A549 (cell line): Measurements from ENCODE around the gene SLC10A7. TPM values are rescaled to one million over a fixed set of nuclear protein-coding genes. Genes with fewer than 3 reads are reported as not detected.

ENCODE experiments used
- ATAC-seq, 2 experiments: fragments of 200-7000 bp in 1 of 2; fragments of >200 bp in 1 of 2; cut with Nextera tagmentation in 1 of 2; cut with Tn5 transposase in 1 of 2; 3 replicates each; pipeline versions ENCODE4 v1.8.0 to v1.9.1; 2018 to 2020; ENCODE audit warnings: mild to moderate bottlenecking in 1 of 2, moderate library complexity in 1 of 2
- CTCF ChIA-PET: fragments of 300-600 bp; sonication (Branson Sonifier 250); formaldehyde crosslinking; extraction: SDS; loops from one replicate; lab custom pipeline; 2021; ENCODE audit warnings: antibody characterized with exemption, inconsistent platforms; lab: Yijun Ruan, JAX
- POLR2A ChIA-PET: fragments of 350-600 bp; formaldehyde crosslinking; extraction: SDS; loops from one replicate; lab custom pipeline; 2021; ENCODE audit warnings: antibody characterized with exemption, inconsistent platforms; lab: Yijun Ruan, JAX
- DNase-seq, 2 experiments: peaks; one replicate each; pipeline versions ENCODE4 v3.0.0 to v3.0.0-alpha.2; 2011 to 2016; ENCODE audit warnings: low read depth in 1 of 2, low spot score in 1 of 2
- FAIRE-seq: peaks from 2 replicates; lab custom pipeline; 2011; peaks lifted over from hg19 to GRCh38; lab: Jason Lieb, UNC
- H3K27ac ChIP-seq, 2 experiments: fragments of >200 bp; sonication (Bioruptor Twin); formaldehyde crosslinking; 3 replicates each; pipeline ENCODE4 v1.5.1; 2016 to 2017
- H3K4me1 ChIP-seq: fragments of >200 bp; sonication (Bioruptor Twin); formaldehyde crosslinking; 3 replicates; pipeline ENCODE4 v1.6.1; 2016
- H3K4me2 ChIP-seq: fragments of >200 bp; sonication (Bioruptor Twin); formaldehyde crosslinking; 3 replicates; pipeline ENCODE4 v1.6.1; 2016
- H3K4me3 ChIP-seq: fragments of >200 bp; sonication (Bioruptor Twin); formaldehyde crosslinking; 3 replicates; pipeline ENCODE4 v1.5.1; 2016
- H3K9me3 ChIP-seq: fragments of >200 bp; sonication (Bioruptor Twin); formaldehyde crosslinking; 3 replicates; pipeline ENCODE4 v1.6.1; 2016
- CBX8 ChIP-seq: fragments of 200-600 bp; sonication (generic); IDR thresholded peaks from 2 replicates; pipeline ENCODE4 v1.6.1; 2016
- CEBPB ChIP-seq, 2 experiments: fragments of >200 bp in 1 of 2; sonication (Bioruptor Twin) in 1 of 2; formaldehyde crosslinking in 1 of 2; IDR thresholded peaks; 2 replicates each; pipeline ENCODE4 v1.6.1; 2012 to 2016
- CHD4 ChIP-seq: fragments of 200-600 bp; sonication (generic); IDR thresholded peaks from 2 replicates; pipeline ENCODE4 v1.6.1; 2016; ENCODE audit warnings: antibody characterized with exemption, mild to moderate bottlenecking, borderline replicate concordance
- CTCF ChIP-seq: fragments of >200 bp; sonication (Bioruptor Twin); formaldehyde crosslinking; IDR thresholded peaks from 3 replicates; pipeline ENCODE4 v1.5.1; 2016
- E2F6 ChIP-seq: IDR thresholded peaks from 2 replicates; pipeline ENCODE4 v1.6.1; 2012; ENCODE audit warnings: low read depth, borderline replicate concordance
- ELK1 ChIP-seq: fragments of 150-350 bp; IDR thresholded peaks from 2 replicates; pipeline ENCODE4 v1.6.1; 2014; ENCODE audit warnings: low read depth, mild to moderate bottlenecking, low read length
- EP300 ChIP-seq, 2 experiments: fragments of >200 bp; sonication (Bioruptor Twin); formaldehyde crosslinking; IDR thresholded peaks; 2 replicates in 1 of 2; 3 replicates in 1 of 2; pipeline ENCODE4 v1.6.1; 2016 to 2017
- FOXS1 ChIP-seq: fragments of 250-450 bp; sonication (Bioruptor Pico); IDR thresholded peaks from 2 replicates; pipeline ENCODE4 v1.5.0; 2020; ENCODE audit warnings: mild to moderate bottlenecking, moderate library complexity
- HES2 ChIP-seq: fragments of >200 bp; sonication (Bioruptor Twin); formaldehyde crosslinking; IDR thresholded peaks from 2 replicates; pipeline ENCODE4 v1.6.1; 2016
- HMGXB4 ChIP-seq: fragments of 250-450 bp; sonication (Bioruptor Pico); IDR thresholded peaks from 2 replicates; pipeline ENCODE4 v1.5.0; 2021; ENCODE audit warnings: mild to moderate bottlenecking, moderate library complexity, borderline replicate concordance
- HOXB13 ChIP-seq: fragments of 250-450 bp; sonication (Bioruptor Pico); IDR thresholded peaks from 2 replicates; pipeline ENCODE4 v1.5.0; 2020; ENCODE audit warnings: low read depth, mild to moderate bottlenecking, moderate library complexity
- HOXB5 ChIP-seq: fragments of 250-450 bp; sonication (Bioruptor Pico); IDR thresholded peaks from 2 replicates; pipeline ENCODE4 v1.5.0; 2020; ENCODE audit warnings: mild to moderate bottlenecking, moderate library complexity
- JUNB ChIP-seq: fragments of >200 bp; sonication (Bioruptor Twin); formaldehyde crosslinking; IDR thresholded peaks from 2 replicates; pipeline ENCODE4 v1.6.1; 2016
- KDM5A ChIP-seq: fragments of 200-600 bp; sonication (generic); IDR thresholded peaks from 2 replicates; pipeline ENCODE4 v1.6.1; 2016; ENCODE audit warnings: antibody characterized with exemption, mild to moderate bottlenecking
- MAZ ChIP-seq: fragments of 150-350 bp; IDR thresholded peaks from 2 replicates; pipeline ENCODE4 v1.6.1; 2014; ENCODE audit warnings: antibody characterized with exemption, low read depth, low read length, borderline replicate concordance
- PHF8 ChIP-seq: fragments of 200-600 bp; sonication (generic); IDR thresholded peaks from 2 replicates; pipeline ENCODE4 v1.6.1; 2016; ENCODE audit warnings: low read depth, mild to moderate bottlenecking, antibody characterized with exemption, moderate library complexity, borderline replicate concordance
- POLR2A ChIP-seq: IDR thresholded peaks from 2 replicates; pipeline ENCODE4 v1.6.1; 2012; ENCODE audit warnings: mild to moderate bottlenecking, low read length
- RAD21 ChIP-seq, 2 experiments: fragments of >200 bp in 1 of 2; sonication (Bioruptor Twin) in 1 of 2; formaldehyde crosslinking in 1 of 2; IDR thresholded peaks in 1 of 2; conservative IDR thresholded peaks in 1 of 2; 2 replicates in 1 of 2; 3 replicates in 1 of 2; pipeline ENCODE4 v1.6.1; 2012 to 2018; ENCODE audit warnings: inconsistent platforms in 1 of 2
- RFX5 ChIP-seq: fragments of 450-650 bp; IDR thresholded peaks from 2 replicates; pipeline ENCODE4 v1.7.1; 2014; ENCODE audit warnings: antibody characterized with exemption, mild to moderate bottlenecking, moderate library complexity
- TFCP2L1 ChIP-seq: fragments of 250-450 bp; sonication (Bioruptor Pico); IDR thresholded peaks from 2 replicates; pipeline ENCODE4 v1.5.0; 2021; ENCODE audit warnings: mild to moderate bottlenecking
- TP53 ChIP-seq: fragments of 250-450 bp; sonication (Bioruptor Pico); IDR thresholded peaks from 2 replicates; pipeline ENCODE4 v1.5.0; 2021; ENCODE audit warnings: mild to moderate bottlenecking, moderate library complexity
- ZNF302 ChIP-seq: fragments of 250-450 bp; sonication (Bioruptor Pico); IDR thresholded peaks from 2 replicates; pipeline ENCODE4 v1.9.0; 2021; ENCODE audit warnings: inconsistent platforms, mild to moderate bottlenecking, moderate library complexity
- WGBS: methylation state at CpG from one replicate; pipeline ENCODE4 v1.1.6; 2017; ENCODE audit errors: missing lambda C conversion rate; 5-methylcytosine and 5-hydroxymethylcytosine counted together
- polyA plus RNA-seq, 4 experiments: library from polyadenylated mRNA; depleted of rRNA in 3 of 4; stranded (reverse); fragments of >200 nt; fragmentation: RNase III in 1 of 4; extraction: RNeasy Plus Mini Kit Qiagen cat#74134 plus additional on column Dnase treatment in 1 of 4; gene quantifications; 2 replicates in 3 of 4; 3 replicates in 1 of 4; pipeline ENCODE4 v1.2.3, GENCODE V29; 2011 to 2017

Gene SLC10A7
- polyA plus RNA-seq, 2 of the 4 experiments (the other 2 are of a cell fraction) = 1.3 to 6.5 TPM

GRCh38 chr4:146415829-146416228, 105.9 kb downstream of the SLC10A7 start:
- DNase-seq (no peak), ATAC-seq (no peak), FAIRE-seq (no peak)
- WGBS = 59% methylated on average over 1 of the region's 1 CpG
- H3K27ac ChIP-seq = no peak overlapping the region
- H3K4me3 ChIP-seq = no peak overlapping the region
- no peak overlapping the region for H3K4me2 ChIP-seq
- no peaks in the 10 kb centered on the region for H3K9me3 ChIP-seq
- POLR2A ChIA-PET = no interaction called here
- no peaks in the 10 kb centered on the region for H3K4me1 ChIP-seq
- TF ChIP-seq CEBPB (IDR thresholded peaks at IDR 0.05) = no peak
- no peak for TF ChIP-seq CHD4
- no peak for TF ChIP-seq MAZ
- TF ChIP-seq HMGXB4 (CRISPR knock-in tag) = no peak
- TF ChIP-seq HOXB5 (CRISPR knock-in tag) = no peak
- TF ChIP-seq JUNB = no peak
- no peak for TF ChIP-seq TFCP2L1 (CRISPR knock-in tag)
- no peak for TF ChIP-seq POLR2A
- TF ChIP-seq HOXB13 (CRISPR knock-in tag) = no peak
- no peak for TF ChIP-seq KDM5A
- no peak for TF ChIP-seq E2F6
- TF ChIP-seq ELK1 = no peak
- no peak for TF ChIP-seq EP300 (IDR thresholded peaks at IDR 0.05)
- no peak for TF ChIP-seq CTCF
- TF ChIP-seq FOXS1 = no peak
- no peak for TF ChIP-seq PHF8
- TF ChIP-seq ZNF302 = no peak
- no peak for TF ChIP-seq CBX8
- CTCF ChIA-PET = no interaction called here

GRCh38 chr4:146407669-146408084, 114.1 kb downstream of the SLC10A7 start:
- ChIA-PET POLR2A (no interaction called here), CTCF (no interaction called here)
- Histone ChIP-seq H3K4me3 (no peak overlapping the region), H3K4me2 (no peak overlapping the region), H3K4me1 (no peaks in the 10 kb centered on the region), H3K27ac (no peak overlapping the region), H3K9me3 (no peaks in the 10 kb centered on the region)
- 72% methylated on average over 4 of the region's 4 CpGs for WGBS
- ATAC-seq (no peak), FAIRE-seq (no peak), DNase-seq (no peak)
- TF ChIP-seq HES2 (no peak), RAD21 (conservative IDR thresholded peaks at IDR 0.05 in 1 of 2, IDR thresholded peaks at IDR 0.05 in 1 of 2) (no peak), HOXB13 (CRISPR knock-in tag) (no peak), TP53 (no peak), RFX5 (no peak)
